ENCODE measurements around the gene KCNK15. TPM values are rescaled to one million over a fixed set of nuclear protein-coding genes. Genes with fewer than 3 reads are reported as not detected.
"Not testable (repeated sequence)": the region's sequence is repeated elsewhere in the genome, so short reads cannot be mapped to it uniquely, and the experiment has no call there.

The KCNK15 gene
- total RNA-seq, 4 donors from 2014 or later, result 0.57 to 1.9 (median 1.4) TPM

DNA sequence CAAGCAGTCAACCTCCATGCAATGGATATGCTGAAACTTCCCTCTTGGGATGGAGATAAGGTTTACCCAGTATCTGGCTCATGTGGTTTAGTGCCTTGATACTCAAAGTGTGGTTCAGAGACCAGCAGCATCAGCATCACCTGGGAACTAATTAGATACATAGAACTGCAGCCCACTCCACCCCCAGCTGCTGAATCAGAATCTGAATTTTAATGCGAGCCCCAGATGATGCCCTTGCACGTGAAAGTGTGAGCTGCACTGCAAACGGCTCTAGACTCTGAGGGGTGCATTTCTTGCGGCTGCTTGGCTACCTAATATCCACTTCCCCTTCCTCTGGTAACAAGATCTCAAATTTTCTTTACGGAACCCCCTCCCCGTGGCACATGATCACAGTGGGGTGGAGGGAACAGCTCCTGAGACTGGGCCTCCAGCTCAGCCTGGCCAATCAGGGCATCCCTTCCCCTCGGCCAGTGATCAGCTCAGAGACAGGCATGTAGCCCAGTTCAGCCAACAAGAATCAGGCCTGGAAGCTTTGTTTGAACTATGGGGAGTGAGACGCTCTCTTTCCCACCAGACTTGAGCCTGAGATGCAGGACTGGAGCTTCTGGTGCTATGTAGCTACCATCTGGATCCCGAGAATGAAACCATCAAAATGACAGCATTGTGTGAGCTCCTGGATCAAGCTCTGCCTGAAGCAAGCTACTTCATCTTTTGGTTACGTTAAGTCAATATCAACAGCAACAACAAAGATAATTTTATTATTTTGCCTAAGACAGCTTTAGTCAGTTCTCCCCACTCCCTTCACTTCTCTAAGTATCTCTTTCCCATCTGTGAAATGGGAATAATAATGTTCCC is 12.8 kb downstream of the KCNK15 start:
- DNase-seq (ENCODE audit: low spot score in 2 of 2), result no peak
- 69% methylated on average over 10 of the region's 10 CpGs for WGBS
- H3K9me3 ChIP-seq, result no peaks in the 10 kb centered on the region
- H3K4me1 ChIP-seq, result no peaks in the 10 kb centered on the region
- H3K4me3 ChIP-seq, result no peak overlapping the region
- H3K27ac ChIP-seq, result no peak overlapping the region
- H3K27me3 ChIP-seq, result no peaks in the 10 kb centered on the region
- TF ChIP-seq, protein P1, sequence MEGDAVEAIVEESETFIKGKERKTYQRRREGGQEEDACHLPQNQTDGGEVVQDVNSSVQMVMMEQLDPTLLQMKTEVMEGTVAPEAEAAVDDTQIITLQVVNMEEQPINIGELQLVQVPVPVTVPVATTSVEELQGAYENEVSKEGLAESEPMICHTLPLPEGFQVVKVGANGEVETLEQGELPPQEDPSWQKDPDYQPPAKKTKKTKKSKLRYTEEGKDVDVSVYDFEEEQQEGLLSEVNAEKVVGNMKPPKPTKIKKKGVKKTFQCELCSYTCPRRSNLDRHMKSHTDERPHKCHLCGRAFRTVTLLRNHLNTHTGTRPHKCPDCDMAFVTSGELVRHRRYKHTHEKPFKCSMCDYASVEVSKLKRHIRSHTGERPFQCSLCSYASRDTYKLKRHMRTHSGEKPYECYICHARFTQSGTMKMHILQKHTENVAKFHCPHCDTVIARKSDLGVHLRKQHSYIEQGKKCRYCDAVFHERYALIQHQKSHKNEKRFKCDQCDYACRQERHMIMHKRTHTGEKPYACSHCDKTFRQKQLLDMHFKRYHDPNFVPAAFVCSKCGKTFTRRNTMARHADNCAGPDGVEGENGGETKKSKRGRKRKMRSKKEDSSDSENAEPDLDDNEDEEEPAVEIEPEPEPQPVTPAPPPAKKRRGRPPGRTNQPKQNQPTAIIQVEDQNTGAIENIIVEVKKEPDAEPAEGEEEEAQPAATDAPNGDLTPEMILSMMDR (IDR thresholded peaks at IDR 0.05), result no peak
- TF ChIP-seq EP300 (IDR thresholded peaks at IDR 0.05) (no peak), POLR2A (IDR thresholded peaks at IDR 0.05) (no peak), POLR2AphosphoS5 (IDR thresholded peaks at IDR 0.05) (no peak)
- H3K36me3 ChIP-seq, result no peaks in the 10 kb centered on the region

GRCh38 chr20:44759595-44759994 is 13.9 kb downstream of the KCNK15 start:
- 59% methylated on average over 1 of the region's 1 CpG for WGBS
- no peak for DNase-seq (ENCODE audit: low spot score in 2 of 2)
- Histone ChIP-seq H3K4me3 (no peak overlapping the region), H3K4me1 (no peaks in the 10 kb centered on the region), H3K36me3 (no peaks in the 10 kb centered on the region), H3K9me3 (no peaks in the 10 kb centered on the region), H3K27ac (no peak overlapping the region), H3K27me3 (no peaks in the 10 kb centered on the region)
- TF ChIP-seq EP300 (IDR thresholded peaks at IDR 0.05), result no peak
- TF ChIP-seq POLR2AphosphoS5 (IDR thresholded peaks at IDR 0.05), result no peak
- TF ChIP-seq, protein P1 (IDR thresholded peaks at IDR 0.05), result no peak
- no peak for TF ChIP-seq POLR2A (IDR thresholded peaks at IDR 0.05)

GRCh38 chr20:44761423-44761822 is 15.8 kb downstream of the KCNK15 start:
- no peak overlapping the region for H3K27ac ChIP-seq
- 41% methylated on average over 3 of the region's 3 CpGs for WGBS
- TF ChIP-seq, protein P1 (IDR thresholded peaks at IDR 0.05), result no peak
- no peak for TF ChIP-seq POLR2A (IDR thresholded peaks at IDR 0.05)
- no peak for TF ChIP-seq EP300 (IDR thresholded peaks at IDR 0.05)
- TF ChIP-seq POLR2AphosphoS5 (IDR thresholded peaks at IDR 0.05), result no peak
- H3K36me3 ChIP-seq, result no peaks in the 10 kb centered on the region
- peaks cover 5% of the 10 kb centered on the region for H3K27me3 ChIP-seq
- no peak overlapping the region for H3K4me3 ChIP-seq
- no peak for DNase-seq (ENCODE audit: low spot score in 2 of 2)
- H3K9me3 ChIP-seq, result no peaks in the 10 kb centered on the region
- H3K4me1 ChIP-seq, result no peaks in the 10 kb centered on the region

- 66% methylated on average over 10 of the region's 10 CpGs for WGBS
- no peak overlapping the region for H3K4me3 ChIP-seq
- H3K4me1 ChIP-seq, result no peaks in the 10 kb centered on the region
- no peak overlapping the region for H3K27ac ChIP-seq
- H3K27me3 ChIP-seq, result peaks cover 12% of the 10 kb centered on the region
- H3K9me3 ChIP-seq, result no peaks in the 10 kb centered on the region
- H3K36me3 ChIP-seq, result no peaks in the 10 kb centered on the region
- TF ChIP-seq, protein P1 (IDR thresholded peaks at IDR 0.05), result no peak
- TF ChIP-seq POLR2A (IDR thresholded peaks at IDR 0.05), result no peak
- TF ChIP-seq POLR2AphosphoS5 (IDR thresholded peaks at IDR 0.05), result no peak
- no peak for TF ChIP-seq EP300 (IDR thresholded peaks at IDR 0.05)
- DNase-seq (ENCODE audit: low spot score in 2 of 2), result no peak
Measured at GRCh38 chr20:44762466-44763140, 16.9 kb downstream of the KCNK15 start.

DNA sequence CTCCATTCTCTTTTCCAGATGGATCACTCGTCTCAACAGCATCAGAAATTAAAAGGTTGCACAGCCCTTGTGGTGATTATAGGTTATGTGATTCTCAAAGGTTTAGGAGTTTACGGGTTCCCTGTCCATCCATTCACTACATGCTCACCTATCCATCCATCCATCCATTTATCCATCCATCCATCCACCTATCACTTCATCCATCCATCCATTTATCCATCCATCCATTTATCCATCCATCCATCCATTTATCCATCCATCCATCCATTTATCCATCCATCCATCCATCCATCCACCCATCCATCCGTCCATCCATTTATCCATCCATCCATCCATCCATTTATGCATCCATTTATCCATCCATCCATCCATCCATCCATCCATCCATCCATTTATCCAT is 18.1 kb downstream of the KCNK15 start:
- not testable (repeated sequence) for H3K27ac ChIP-seq; H3K9me3 ChIP-seq; H3K4me1 ChIP-seq; DNase-seq (ENCODE audit: low spot score in 2 of 2); H3K4me3 ChIP-seq; H3K36me3 ChIP-seq
- WGBS, result 88% methylated on average over 3 of the region's 3 CpGs
- peaks cover 12% of the 10 kb centered on the region for H3K27me3 ChIP-seq
